ENCODE data around the gene KIF1B.

- TF ChIP-seq, protein P1, sequence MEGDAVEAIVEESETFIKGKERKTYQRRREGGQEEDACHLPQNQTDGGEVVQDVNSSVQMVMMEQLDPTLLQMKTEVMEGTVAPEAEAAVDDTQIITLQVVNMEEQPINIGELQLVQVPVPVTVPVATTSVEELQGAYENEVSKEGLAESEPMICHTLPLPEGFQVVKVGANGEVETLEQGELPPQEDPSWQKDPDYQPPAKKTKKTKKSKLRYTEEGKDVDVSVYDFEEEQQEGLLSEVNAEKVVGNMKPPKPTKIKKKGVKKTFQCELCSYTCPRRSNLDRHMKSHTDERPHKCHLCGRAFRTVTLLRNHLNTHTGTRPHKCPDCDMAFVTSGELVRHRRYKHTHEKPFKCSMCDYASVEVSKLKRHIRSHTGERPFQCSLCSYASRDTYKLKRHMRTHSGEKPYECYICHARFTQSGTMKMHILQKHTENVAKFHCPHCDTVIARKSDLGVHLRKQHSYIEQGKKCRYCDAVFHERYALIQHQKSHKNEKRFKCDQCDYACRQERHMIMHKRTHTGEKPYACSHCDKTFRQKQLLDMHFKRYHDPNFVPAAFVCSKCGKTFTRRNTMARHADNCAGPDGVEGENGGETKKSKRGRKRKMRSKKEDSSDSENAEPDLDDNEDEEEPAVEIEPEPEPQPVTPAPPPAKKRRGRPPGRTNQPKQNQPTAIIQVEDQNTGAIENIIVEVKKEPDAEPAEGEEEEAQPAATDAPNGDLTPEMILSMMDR (IDR thresholded peaks at IDR 0.05; ENCODE audit: low read depth, low read length, missing input control), result no peak
- TF ChIP-seq RXRA (IDR thresholded peaks at IDR 0.05), result no peak
- TF ChIP-seq TAF1 (conservative IDR thresholded peaks at IDR 0.05), result no peak
- TF ChIP-seq, protein P2, sequence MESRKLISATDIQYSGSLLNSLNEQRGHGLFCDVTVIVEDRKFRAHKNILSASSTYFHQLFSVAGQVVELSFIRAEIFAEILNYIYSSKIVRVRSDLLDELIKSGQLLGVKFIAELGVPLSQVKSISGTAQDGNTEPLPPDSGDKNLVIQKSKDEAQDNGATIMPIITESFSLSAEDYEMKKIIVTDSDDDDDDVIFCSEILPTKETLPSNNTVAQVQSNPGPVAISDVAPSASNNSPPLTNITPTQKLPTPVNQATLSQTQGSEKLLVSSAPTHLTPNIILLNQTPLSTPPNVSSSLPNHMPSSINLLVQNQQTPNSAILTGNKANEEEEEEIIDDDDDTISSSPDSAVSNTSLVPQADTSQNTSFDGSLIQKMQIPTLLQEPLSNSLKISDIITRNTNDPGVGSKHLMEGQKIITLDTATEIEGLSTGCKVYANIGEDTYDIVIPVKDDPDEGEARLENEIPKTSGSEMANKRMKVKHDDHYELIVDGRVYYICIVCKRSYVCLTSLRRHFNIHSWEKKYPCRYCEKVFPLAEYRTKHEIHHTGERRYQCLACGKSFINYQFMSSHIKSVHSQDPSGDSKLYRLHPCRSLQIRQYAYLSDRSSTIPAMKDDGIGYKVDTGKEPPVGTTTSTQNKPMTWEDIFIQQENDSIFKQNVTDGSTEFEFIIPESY (IDR thresholded peaks at IDR 0.05), result no peak
- no peak for TF ChIP-seq RAD21 (IDR thresholded peaks at IDR 0.05)
- no peak for TF ChIP-seq SP1 (IDR thresholded peaks at IDR 0.05)
- TF ChIP-seq, protein P3, sequence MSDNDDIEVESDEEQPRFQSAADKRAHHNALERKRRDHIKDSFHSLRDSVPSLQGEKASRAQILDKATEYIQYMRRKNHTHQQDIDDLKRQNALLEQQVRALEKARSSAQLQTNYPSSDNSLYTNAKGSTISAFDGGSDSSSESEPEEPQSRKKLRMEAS (IDR thresholded peaks at IDR 0.05), result no peak
- no peak for TF ChIP-seq JUND (IDR thresholded peaks at IDR 0.05)
- no peak for TF ChIP-seq HNF4A (conservative IDR thresholded peaks at IDR 0.05)
- no peak for TF ChIP-seq FOXA1 (IDR thresholded peaks at IDR 0.05)
- TF ChIP-seq YY1 (IDR thresholded peaks at IDR 0.05), result no peak
- no peak for TF ChIP-seq ATF3 (IDR thresholded peaks at IDR 0.05)
- TF ChIP-seq FOXA2 (IDR thresholded peaks at IDR 0.05), result no peak
These were observed 143.3 kb downstream of the KIF1B start for GRCh38 chr1:10353693-10354092.

All from liver (tissue), 3 donors.